B cell (primary cell): ENCODE data around the gene DNAJC11. TPM values are rescaled to one million over a fixed set of nuclear protein-coding genes. Genes with fewer than 3 reads are reported as not detected.

Experiments used
- ATAC-seq: fragments of 200-7000 bp; cut with Tn5 transposase; one replicate; pipeline ENCODE4 v1.10.0; 2021; ENCODE audit warnings: low read depth, mild to moderate bottlenecking, moderate number of reproducible peaks, moderate library complexity
- CTCF ChIA-PET: fragments of 350-600 bp; sonication (Branson Sonifier 250); formaldehyde crosslinking; loops from one replicate; lab custom pipeline; 2021; ENCODE audit warnings: antibody characterized with exemption, inconsistent platforms; lab: Charles Lee
- POLR2A ChIA-PET: fragments of 350-600 bp; sonication (Branson Sonifier 250); formaldehyde crosslinking; loops from one replicate; lab custom pipeline; 2021; ENCODE audit warnings: antibody characterized with exemption; lab: Charles Lee
- DNase-seq: peaks from one replicate; pipeline ENCODE4 v3.0.0; 2013
- H2AFZ ChIP-seq: 2 replicates; pipeline ENCODE4 v1.6.1; 2012; ENCODE audit warnings: mild to moderate bottlenecking, low read depth, low read length; ENCODE audit not compliant: insufficient read depth, poor library complexity, severe bottlenecking
- H3K27ac ChIP-seq, 2 donors: 1 replicate in 1 of 2; 2 replicates in 1 of 2; pipeline ENCODE4 v1.5.1; 2012 to 2013; ENCODE audit warnings: low read length in 2 of 2, mild to moderate bottlenecking in 2 of 2, moderate library complexity in 1 of 2
- H3K27me3 ChIP-seq, 4 experiments: fragments of 200-600 bp in 1 of 4; sonication (generic) in 1 of 4; replicated peaks in 1 of 4; 1 replicate in 2 of 4; 2 replicates in 2 of 4; pipeline versions ENCODE4 v1.6.1 to v1.7.0; 2013 to 2016; ENCODE audit warnings: low read length in 3 of 4, mild to moderate bottlenecking in 2 of 4, mixed read lengths in 1 of 4, moderate library complexity in 1 of 4; ENCODE audit not compliant: insufficient read depth in 4 of 4, control insufficient read depth in 3 of 4; ENCODE audit errors: control extremely low read depth in 1 of 4
- H3K36me3 ChIP-seq, 2 experiments: replicated peaks in 1 of 2; 1 replicate in 1 of 2; 2 replicates in 1 of 2; pipeline versions ENCODE4 v1.6.1 to v1.7.1; 2013; ENCODE audit warnings: low read length in 1 of 2; ENCODE audit not compliant: insufficient read depth in 2 of 2, control insufficient read depth in 1 of 2; ENCODE audit errors: control extremely low read depth in 1 of 2, extremely low read depth in 1 of 2
- H3K4me1 ChIP-seq, 2 donors: fragments of 200-600 bp in 1 of 2; sonication (generic) in 1 of 2; 1 replicate in 1 of 2; 2 replicates in 1 of 2; pipeline versions ENCODE4 v1.5.1 to v1.6.1; 2013 to 2017; ENCODE audit warnings: low read length in 2 of 2; ENCODE audit not compliant: control insufficient read depth in 2 of 2, insufficient read depth in 2 of 2
- H3K4me2 ChIP-seq: replicated peaks from 2 replicates; pipeline ENCODE3; 2012; ENCODE audit warnings: mild to moderate bottlenecking, low read depth, low read length; ENCODE audit not compliant: poor library complexity, severe bottlenecking
- H3K4me3 ChIP-seq, 5 experiments: fragments of 200-600 bp in 1 of 5; sonication (generic) in 1 of 5; 1 replicate in 3 of 5; 2 replicates in 2 of 5; pipeline versions ENCODE4 v1.5.1 to v1.7.0; 2011 to 2016; ENCODE audit warnings: low read length in 4 of 5, mild to moderate bottlenecking in 4 of 5, low read depth in 2 of 5, control low read depth in 1 of 5, moderate library complexity in 1 of 5; ENCODE audit not compliant: insufficient read depth in 1 of 5; ENCODE audit errors: control extremely low read depth in 1 of 5, extremely low read depth in 1 of 5
- H3K79me2 ChIP-seq: fragments of 200-600 bp; sonication (generic); one replicate; pipeline ENCODE4 v1.6.0; 2016; ENCODE audit warnings: low read length; ENCODE audit not compliant: control insufficient read depth, insufficient read depth
- H3K9ac ChIP-seq: fragments of 200-600 bp; sonication (generic); 2 replicates; pipeline ENCODE4 v1.6.1; 2017; ENCODE audit warnings: mild to moderate bottlenecking, low read length, moderate library complexity
- H3K9me3 ChIP-seq, 3 donors: one replicate each; pipeline versions ENCODE4 v1.6.1 to v1.7.1; 2013; ENCODE audit warnings: low read length in 2 of 3; ENCODE audit not compliant: control insufficient read depth in 2 of 3, insufficient read depth in 1 of 3; ENCODE audit errors: control extremely low read depth in 1 of 3
- H4K20me1 ChIP-seq: 2 replicates; pipeline ENCODE4 v1.6.0; 2012; ENCODE audit warnings: mild to moderate bottlenecking, low read length; ENCODE audit not compliant: insufficient read depth, control insufficient read depth, poor library complexity, severe bottlenecking
- H3K27ac Mint-ChIP-seq: one replicate; pipeline ENCODE4 v1.8.0; 2021; ENCODE audit warnings: mixed read lengths
- H3K27me3 Mint-ChIP-seq: one replicate; pipeline ENCODE4 v1.8.0; 2021; ENCODE audit warnings: mixed read lengths
- H3K4me1 Mint-ChIP-seq: one replicate; pipeline ENCODE4 v1.8.0; 2021; ENCODE audit warnings: mixed read lengths
- H3K4me3 Mint-ChIP-seq: one replicate; pipeline ENCODE4 v1.8.0; 2021; ENCODE audit warnings: mixed read lengths
- H3K9me3 Mint-ChIP-seq: one replicate; pipeline ENCODE4 v1.8.0; 2022; ENCODE audit warnings: mixed read lengths; ENCODE audit not compliant: insufficient read depth
- EZH2 ChIP-seq: IDR thresholded peaks from 2 replicates; pipeline ENCODE4 v1.6.1; 2012; ENCODE audit warnings: borderline replicate concordance, low read depth, mild to moderate bottlenecking, moderate library complexity, low read length; ENCODE audit not compliant: insufficient read depth, poor library complexity, severe bottlenecking
- WGBS: methylation state at CpG from one replicate; pipeline ENCODE4 v1.1.5; 2013; ENCODE audit warnings: missing lambda C conversion rate; ENCODE audit not compliant: insufficient coverage; 5-methylcytosine and 5-hydroxymethylcytosine counted together
- intact Hi-C: fragments of 100-400 bp; cut with micrococcal nuclease; formaldehyde crosslinking; loops from one replicate; pipeline ENCODE4 v1.10.0; 2022
- polyA plus RNA-seq: library from polyadenylated mRNA; depleted of rRNA; stranded (reverse); fragments of >200 nt; gene quantifications from 2 replicates; pipeline ENCODE4 v1.2.3, GENCODE V29; 2012
- total RNA-seq, 2 donors: library from RNA; stranded (reverse); fragments of 120-200 nt in 1 of 2; gene quantifications; 1 replicate in 1 of 2; 2 replicates in 1 of 2; pipeline versions ENCODE4 v1.2.3 to v1.2.4, GENCODE V29; 2013 to 2022
- TF ChIP-seq, protein P1 (sequence below): fragments of 200-600 bp; IDR thresholded peaks from one replicate; pipeline ENCODE4 v1.8.0; 2022; ENCODE audit warnings: antibody characterized with exemption, mild to moderate bottlenecking

DNAJC11 gene
- total and polyA plus RNA-seq, 2 donors (not counting 1 experiment from before 2014, with no cell fraction given): 29.2 to 51.6 TPM

DNA sequence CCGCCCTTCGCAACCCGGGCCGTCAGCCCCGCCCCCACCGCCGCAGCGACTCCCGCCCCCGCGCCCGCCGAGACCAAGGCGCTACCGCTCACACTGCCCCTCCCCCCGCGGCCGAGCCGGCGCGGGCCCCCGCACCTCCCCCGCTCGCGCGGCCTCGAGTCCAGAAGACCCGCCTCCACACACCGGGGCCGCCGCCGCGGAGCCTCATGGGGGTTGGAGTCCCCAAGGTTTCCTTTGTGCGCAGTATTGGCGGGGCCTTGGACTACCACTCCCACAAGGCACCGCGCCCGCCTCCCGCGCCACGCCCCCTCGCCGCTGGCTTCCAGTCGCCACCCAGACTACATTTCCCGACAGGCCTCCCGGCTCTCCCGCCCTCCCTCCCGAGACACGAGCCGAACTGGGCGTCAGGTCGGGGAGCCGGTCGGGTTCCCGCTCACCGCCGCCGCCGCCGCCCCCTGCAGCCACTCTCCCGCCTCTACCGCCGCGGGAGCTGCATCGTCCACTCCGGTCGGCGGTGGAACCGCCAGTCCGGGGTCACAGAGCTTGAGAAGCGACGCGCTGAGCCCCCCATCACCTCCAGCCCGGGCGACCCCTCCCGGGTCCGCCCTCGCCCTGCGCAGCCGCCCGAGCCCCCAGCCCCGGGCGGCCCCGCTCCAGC is 88.1 kb downstream of the DNAJC11 start, which contains the start of gene PHF13:
Gene PHF13 (plus strand): TSS at position 371 of the 658 bp plus-strand sequence. CDS start 336 bp downstream, outside the sequence.
- ATAC-seq: peak; percentile 93
- Histone ChIP-seq H3K9me3 (no peaks in the 10 kb centered on the region), H3K4me3 (peak within 1 kb of the TSS; percentile 64 to 94 (median 77)), H3K4me1 (peaks cover 11 to 14% of the 10 kb centered on the region in 2 donors), H4K20me1 (peaks cover 4% of the 10 kb centered on the region), H3K79me2 (peaks cover 16% of the 10 kb centered on the region), H3K27me3 (no peaks in the 10 kb centered on the region), H3K9ac (peak within 1 kb of the TSS; percentile 90), H3K27ac (peak within 1 kb of the TSS; percentile 7 to 77), H3K4me2 (peak within 1 kb of the TSS; percentile 99), H2AFZ (peak within 1 kb of the TSS; percentile 97), H3K36me3 (no peaks in the 10 kb centered on the region)
- intact Hi-C loops: loop anchor here (1.0 to 2.0 kb wide), 4 partner anchors 10 to 34 kb away; partner anchors contain the start of gene ZBTB48
- ChIA-PET POLR2A (interaction anchor here (0.7 to 1.2 kb wide), 4 partner anchors 10 to 33 kb away, joined by 3 to 4 read pairs (median 4); partner anchors contain the start of genes KLHL21, THAP3 and ZBTB48), CTCF (no interaction called here)
- Mint-ChIP-seq H3K4me1 (peaks cover 17% of the 10 kb centered on the region), H3K9me3 (no peaks in the 10 kb centered on the region), H3K4me3 (peak within 1 kb of the TSS; percentile 92), H3K27me3 (no peaks in the 10 kb centered on the region), H3K27ac (peak within 1 kb of the TSS; percentile 91)
- peak; percentile 99 for DNase-seq
- WGBS: under 1% methylated on average over 77 of the region's 84 CpGs
- no peak for TF ChIP-seq EZH2
- TF ChIP-seq, protein P1, sequence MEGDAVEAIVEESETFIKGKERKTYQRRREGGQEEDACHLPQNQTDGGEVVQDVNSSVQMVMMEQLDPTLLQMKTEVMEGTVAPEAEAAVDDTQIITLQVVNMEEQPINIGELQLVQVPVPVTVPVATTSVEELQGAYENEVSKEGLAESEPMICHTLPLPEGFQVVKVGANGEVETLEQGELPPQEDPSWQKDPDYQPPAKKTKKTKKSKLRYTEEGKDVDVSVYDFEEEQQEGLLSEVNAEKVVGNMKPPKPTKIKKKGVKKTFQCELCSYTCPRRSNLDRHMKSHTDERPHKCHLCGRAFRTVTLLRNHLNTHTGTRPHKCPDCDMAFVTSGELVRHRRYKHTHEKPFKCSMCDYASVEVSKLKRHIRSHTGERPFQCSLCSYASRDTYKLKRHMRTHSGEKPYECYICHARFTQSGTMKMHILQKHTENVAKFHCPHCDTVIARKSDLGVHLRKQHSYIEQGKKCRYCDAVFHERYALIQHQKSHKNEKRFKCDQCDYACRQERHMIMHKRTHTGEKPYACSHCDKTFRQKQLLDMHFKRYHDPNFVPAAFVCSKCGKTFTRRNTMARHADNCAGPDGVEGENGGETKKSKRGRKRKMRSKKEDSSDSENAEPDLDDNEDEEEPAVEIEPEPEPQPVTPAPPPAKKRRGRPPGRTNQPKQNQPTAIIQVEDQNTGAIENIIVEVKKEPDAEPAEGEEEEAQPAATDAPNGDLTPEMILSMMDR: no peak
